CD4-positive, alpha-beta T cell treated with Interleukin-15 for 1 hour (primary cell): ENCODE data around the gene ABLIM2.

ENCODE experiments used
- DNase-seq: peaks from one replicate; pipeline ENCODE4 v3.0.0-alpha.2; 2020

The ABLIM2 gene

GRCh38 chr4:8173492-8174242 lies 15.1 kb upstream of the ABLIM2 start:
- DNase-seq, result no peak

GRCh38 chr4:8171984-8172924 lies 13.6 kb upstream of the ABLIM2 start:
- DNase-seq, result peak; percentile 50

DNA sequence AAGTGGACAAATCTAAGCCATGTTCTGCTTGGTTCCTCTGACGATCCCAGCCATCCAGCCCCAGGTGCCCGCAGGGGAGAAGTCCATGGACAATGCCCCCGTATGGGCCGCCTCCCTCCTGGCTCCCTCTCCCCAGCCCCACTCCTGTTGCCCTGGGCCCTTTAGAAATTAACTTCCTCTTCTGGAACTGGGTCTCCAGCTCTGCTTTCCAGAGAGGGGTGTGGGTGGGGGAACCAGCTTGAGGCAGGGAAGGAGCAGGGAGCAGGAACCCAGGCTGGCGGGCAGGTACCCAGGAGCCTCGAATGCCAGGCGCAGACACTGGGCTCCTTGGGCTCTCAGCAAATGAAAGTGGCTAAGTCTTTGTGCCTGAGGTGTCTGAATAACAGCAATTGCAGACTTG lies 12.7 kb upstream of the ABLIM2 start:
- DNase-seq, result no peak

DNA sequence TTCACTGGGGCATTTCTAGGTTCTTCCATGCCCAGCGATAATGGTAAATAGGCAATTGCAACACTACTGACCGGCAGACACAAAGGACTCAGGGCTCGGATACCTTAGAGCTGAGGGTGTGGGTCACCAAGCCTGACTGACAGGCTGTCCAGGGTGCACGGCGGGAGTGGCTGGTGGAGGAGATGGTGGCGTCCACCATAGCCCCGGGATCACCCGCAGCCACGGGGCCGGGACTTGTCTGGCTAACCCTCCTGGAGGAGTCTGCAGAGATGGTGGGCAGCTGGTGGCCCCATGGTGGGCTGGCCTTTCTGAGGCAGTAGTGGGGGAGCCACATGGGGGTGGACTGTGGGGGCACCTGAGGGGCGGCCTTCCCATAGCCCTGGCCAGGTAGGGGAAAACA lies 11.7 kb upstream of the ABLIM2 start:
- no peak for DNase-seq

DNA sequence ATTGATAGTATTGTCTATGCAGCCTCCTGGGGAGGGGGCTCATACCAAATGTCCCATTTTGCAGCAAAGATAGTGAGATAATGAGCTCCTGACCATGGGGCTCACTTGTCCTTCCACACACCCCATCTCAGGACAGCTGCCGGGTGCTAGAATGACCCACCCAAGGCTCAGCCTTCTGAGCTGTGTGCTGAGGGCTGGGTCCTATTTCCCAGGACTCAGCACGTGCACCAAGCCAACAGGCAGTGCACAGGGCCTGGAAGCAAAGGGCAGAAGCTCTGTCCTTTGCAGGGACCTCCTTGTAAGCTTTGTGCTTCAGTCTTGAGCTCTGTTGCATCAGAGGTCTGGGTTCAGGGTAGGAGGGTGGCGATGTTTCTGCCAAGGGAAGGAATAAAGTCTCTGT lies 11.2 kb upstream of the ABLIM2 start:
- no peak for DNase-seq

- DNase-seq, result no peak
Observed at GRCh38 chr4:8168832-8169598, 10.4 kb upstream of the ABLIM2 start.

DNA sequence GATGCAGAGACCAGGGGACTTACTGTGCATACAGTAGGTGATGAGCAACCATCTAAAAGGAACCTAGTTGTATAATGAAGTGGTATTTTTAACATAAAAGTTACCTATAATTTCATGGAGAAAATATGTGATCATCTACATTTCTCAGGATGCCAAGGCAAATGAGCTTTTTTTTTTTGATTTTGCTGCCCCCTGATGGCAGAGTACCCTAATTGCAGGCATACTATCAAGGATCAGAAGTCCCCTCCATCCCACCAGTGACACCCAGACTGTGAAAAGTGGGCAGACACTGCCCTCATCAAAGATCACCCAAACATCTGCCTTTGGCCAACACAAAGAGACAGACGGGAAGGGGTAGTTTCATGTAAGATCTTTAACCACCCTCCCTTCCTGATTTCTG lies 9.6 kb upstream of the ABLIM2 start:
- DNase-seq, result no peak

GRCh38 chr4:8167815-8168214 lies 9.2 kb upstream of the ABLIM2 start:
- DNase-seq, result peak; percentile 62

GRCh38 chr4:8167291-8167690 lies 8.7 kb upstream of the ABLIM2 start:
- no peak for DNase-seq

GRCh38 chr4:8165374-8165896 lies 6.8 kb upstream of the ABLIM2 start:
- DNase-seq, result no peak

DNA sequence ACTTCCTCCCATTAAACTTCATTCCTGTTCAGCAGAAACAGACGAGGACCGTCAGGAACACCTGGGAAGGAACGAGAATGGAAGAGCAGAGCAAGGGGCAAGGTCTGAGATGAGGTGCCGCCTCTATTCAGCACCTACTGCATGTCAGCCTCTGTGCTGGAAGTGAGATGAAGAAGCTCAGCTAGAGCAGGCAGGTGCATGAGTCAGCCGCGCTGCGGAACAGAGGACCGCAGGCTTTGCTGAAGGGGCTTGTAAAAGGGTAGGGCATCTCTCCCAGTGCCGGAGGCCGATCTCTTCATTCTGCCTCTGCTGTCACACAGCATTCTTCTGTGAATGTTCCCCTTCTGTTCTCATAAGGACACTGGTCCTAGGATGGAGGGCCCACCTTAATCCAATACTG lies 6.1 kb upstream of the ABLIM2 start:
- no peak for DNase-seq

GRCh38 chr4:8164194-8164565 lies 5.6 kb upstream of the ABLIM2 start:
- no peak for DNase-seq

- no peak for DNase-seq
Observed at GRCh38 chr4:8163436-8164193, 5.0 kb upstream of the ABLIM2 start.

- DNase-seq, result no peak
Observed at GRCh38 chr4:8163026-8163425, 4.4 kb upstream of the ABLIM2 start.

GRCh38 chr4:8162625-8163024 lies 4.0 kb upstream of the ABLIM2 start:
- peak; percentile 66 for DNase-seq

- no peak for DNase-seq
Observed at GRCh38 chr4:8160572-8160971, 2.0 kb upstream of the ABLIM2 start.

- DNase-seq, result no peak
Observed at GRCh38 chr4:8160233-8160560, 1.6 kb upstream of the ABLIM2 start.

DNA sequence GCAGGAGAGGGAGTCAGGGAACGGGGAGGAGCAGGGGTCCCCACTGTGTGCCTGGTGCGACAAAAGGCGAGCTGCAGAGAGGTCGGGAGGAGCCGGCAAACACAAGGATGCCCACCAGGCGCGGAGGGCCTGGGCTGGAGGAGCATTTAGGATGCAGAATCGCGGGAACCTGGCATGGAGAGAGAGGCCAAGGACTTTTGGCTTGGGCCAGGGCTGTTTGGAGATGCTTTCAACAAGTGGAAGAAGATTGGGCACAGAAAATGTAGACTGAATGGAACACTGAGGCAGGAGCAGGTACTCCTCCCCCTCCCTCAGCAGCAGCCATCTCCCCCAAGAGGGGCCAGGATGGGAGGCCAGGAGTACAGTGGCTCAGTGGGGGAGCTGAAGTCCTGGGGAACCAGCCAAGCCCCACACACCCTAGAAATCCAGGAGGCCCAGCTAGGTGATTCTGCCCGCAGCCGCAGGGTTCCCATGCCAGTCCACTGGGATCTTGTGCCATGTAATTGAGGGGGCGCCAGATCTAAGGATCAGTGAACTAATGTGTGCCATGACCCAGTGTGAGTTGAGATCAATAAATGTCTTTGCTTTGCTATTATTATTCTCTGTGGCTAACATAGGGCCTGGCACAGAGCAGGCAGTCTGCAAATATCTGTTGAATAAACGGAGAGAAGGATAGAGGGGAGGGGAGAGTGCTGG lies 1.1 kb upstream of the ABLIM2 start:
- DNase-seq, result no peak

- no peak for DNase-seq
Observed at GRCh38 chr4:8157944-8158709, 486 bp downstream of the ABLIM2 start.

GRCh38 chr4:8157496-8157895 lies 1.1 kb downstream of the ABLIM2 start:
- DNase-seq, result no peak

- no peak for DNase-seq
Observed at GRCh38 chr4:8156617-8157016, 2.0 kb downstream of the ABLIM2 start.
